HG03469 (cell line): ENCODE measurements around the gene EPM2AIP1.
"Not testable (repeated sequence)": the region's sequence is repeated elsewhere in the genome, so short reads cannot be mapped to it uniquely, and the experiment has no call there.

Experiments
- ATAC-seq: cut with Tn5 transposase; IDR thresholded peaks from one replicate; pipeline ENCODE4 v1.9.1; 2021; ENCODE audit warnings: mild to moderate bottlenecking, moderate library complexity, moderate number of reproducible peaks; ENCODE audit not compliant: unreplicated experiment

The EPM2AIP1 gene

GRCh38 chr3:36993326-36994283, 674 bp upstream of the EPM2AIP1 start, which contains the start of gene MLH1:
Gene MLH1 (plus strand): TSS chr3:36993518. CDS start chr3:36993548, 30 bp downstream.
- ATAC-seq, result peak; percentile 90

- no peak for ATAC-seq
Measured at GRCh38 chr3:36991923-36992805, 767 bp downstream of the EPM2AIP1 start.

GRCh38 chr3:36991147-36991546, 1.8 kb downstream of the EPM2AIP1 start:
- no peak for ATAC-seq

DNA sequence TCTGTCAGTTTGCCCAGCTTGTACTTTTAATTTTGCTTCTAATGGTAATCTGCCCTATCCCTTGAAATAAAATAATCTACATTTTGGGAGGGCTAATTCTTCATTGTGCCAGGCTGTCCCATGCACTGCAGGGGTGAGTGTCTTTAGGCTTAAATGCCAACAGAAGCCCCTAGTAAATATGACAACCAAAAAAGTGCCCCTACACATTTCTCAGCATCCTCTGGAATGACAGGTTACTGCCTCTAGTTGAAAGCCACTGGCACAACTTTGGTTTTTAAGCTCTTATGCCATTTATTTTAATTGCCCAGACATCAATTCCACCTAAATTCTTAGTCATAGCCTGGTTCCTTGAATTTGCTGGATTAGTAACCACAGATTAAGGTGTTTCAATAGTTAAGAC, 3.4 kb downstream of the EPM2AIP1 start:
- no peak for ATAC-seq

GRCh38 chr3:36989005-36989404, 3.9 kb downstream of the EPM2AIP1 start:
- no peak for ATAC-seq

DNA sequence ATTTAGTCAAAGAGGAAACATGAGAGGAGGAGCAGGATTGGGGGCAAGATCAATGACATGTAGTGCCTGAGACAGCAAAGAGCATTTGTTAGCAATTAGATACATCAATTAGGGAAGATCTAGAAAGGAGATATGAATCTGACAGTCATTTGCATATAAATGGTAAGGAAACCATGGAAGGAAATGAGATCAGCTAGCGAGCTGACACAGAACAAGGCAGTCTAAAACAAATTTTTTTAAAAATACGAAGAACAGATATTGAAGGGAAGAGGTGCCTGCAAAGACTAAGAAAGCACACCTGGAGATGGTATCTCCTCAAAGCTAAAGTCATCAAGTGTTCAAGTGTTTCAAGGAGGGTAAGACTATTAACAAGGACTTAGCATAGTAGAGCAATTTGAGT, 4.6 kb downstream of the EPM2AIP1 start:
- ATAC-seq, result no peak

DNA sequence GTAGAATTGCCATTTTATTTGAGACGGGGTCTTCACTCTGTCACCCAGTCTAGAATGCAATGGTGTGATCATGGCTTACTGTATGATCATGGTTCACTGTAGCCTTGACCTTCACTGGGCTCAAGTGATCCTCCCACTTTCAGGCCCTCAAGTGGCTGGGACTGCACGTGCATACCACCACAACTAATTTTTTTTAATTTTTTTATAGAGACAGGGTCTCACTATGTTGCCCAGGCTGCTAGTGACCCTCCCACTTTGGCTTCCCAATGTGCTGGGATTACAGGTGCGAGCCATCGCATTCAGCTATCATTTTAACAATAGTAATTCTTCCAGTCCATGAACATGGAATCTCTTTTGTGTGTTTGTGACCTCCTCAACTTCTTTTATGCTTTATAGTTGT, 11.9 kb downstream of the EPM2AIP1 start:
- no peak for ATAC-seq

- no peak for ATAC-seq
Measured at GRCh38 chr3:36973139-36973538, 19.8 kb downstream of the EPM2AIP1 start.

GRCh38 chr3:36972163-36972562, 20.8 kb downstream of the EPM2AIP1 start:
- ATAC-seq, result no peak

DNA sequence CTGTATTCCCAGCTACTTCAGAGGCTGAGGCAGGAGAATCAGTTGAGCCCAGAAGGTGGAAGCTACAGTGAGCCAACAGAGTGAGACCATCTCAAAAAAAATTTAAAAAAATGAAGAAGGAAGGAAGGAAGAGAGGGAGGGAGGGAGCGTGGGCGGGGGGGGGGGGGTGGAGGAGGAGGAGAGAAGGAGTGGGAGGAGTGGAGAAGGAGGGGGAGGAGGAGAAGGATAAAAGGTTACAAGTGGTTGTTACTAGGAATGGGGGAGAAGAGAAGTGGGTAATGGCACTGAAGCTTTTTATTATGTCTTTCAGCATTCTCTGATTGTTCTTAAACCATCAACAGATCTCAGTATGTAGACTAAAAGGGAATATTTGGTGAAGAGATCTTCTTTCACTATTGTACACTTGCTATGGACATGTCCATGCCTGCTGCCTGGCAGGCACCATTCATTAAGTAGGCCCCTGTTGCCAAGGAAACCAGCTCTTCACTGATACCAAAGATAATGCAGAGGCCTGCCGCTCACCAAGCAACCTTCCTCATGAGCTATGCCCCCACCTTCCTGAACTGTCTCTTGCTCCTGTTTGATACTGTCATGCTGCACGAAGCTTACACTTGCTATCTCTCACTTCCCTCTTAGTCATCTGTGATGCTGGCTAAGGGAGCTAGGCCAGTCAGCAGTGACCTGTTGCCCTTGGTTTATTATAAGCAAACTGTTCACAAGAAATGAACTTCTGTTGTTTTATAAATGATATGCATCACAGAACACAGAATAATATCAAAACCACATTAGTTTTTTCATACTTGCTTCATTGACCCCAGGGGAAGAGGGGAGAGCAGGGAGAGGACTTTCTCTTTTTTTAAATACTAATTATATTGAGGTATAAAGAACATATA, 23.1 kb downstream of the EPM2AIP1 start:
- peak; percentile 99 for ATAC-seq

DNA sequence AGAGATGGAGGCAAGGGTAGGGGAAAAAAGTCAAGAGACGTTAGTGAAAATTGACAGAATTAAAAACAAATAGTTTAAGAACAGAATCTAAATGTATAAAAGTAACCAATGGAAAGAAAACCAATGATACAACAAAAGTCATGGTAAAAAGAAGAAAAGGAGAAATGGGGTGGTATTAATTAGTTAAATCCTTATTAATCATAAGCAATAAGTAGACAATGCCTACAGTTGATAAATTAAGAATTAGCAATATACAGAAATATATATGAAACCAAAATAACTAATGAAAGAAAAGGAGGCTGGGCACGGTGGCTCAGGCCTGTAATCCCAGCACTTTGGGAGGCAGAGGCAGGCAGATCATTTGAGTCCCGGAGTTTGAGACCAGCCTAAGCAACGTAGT, 23.8 kb downstream of the EPM2AIP1 start:
- ATAC-seq, result no peak

GRCh38 chr3:36965440-36965839, 27.5 kb downstream of the EPM2AIP1 start:
- no peak for ATAC-seq

DNA sequence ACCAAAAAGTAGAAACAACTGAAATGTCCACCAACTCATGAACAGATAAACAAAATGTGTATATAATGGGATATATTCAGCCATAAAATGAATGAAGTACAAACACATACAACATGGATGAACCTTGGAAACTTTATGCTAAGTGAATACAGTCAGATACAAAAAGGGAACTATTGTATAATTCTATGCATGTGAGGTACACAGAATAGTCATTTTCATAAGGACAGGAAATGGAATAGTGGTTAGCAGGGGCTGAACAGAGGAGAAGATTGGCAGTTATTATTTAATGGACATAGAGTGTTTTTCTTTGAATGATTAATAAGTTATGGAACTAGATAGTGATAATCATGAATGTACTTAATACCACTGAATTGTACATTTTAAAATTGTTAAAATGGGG, 28.1 kb downstream of the EPM2AIP1 start:
- ATAC-seq, result no peak

DNA sequence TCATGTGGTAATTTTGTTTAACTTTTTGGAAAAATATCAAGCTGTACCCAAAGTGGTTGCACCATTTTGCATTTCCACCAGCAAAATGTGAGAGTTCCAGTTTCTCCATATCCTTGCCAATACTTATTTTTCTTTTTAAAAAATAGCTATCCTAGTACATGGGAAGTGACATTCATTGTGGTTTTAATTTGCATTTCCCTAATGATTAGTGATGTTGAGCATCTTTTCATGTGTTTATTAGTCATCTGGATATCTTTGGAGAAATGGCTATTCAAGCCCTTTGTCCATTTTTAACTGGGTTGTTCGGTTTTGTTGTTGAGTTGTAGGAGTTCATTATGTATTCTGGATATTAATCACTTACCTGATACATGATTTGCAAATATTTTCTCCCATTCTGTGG, 28.6 kb downstream of the EPM2AIP1 start:
- no peak for ATAC-seq

DNA sequence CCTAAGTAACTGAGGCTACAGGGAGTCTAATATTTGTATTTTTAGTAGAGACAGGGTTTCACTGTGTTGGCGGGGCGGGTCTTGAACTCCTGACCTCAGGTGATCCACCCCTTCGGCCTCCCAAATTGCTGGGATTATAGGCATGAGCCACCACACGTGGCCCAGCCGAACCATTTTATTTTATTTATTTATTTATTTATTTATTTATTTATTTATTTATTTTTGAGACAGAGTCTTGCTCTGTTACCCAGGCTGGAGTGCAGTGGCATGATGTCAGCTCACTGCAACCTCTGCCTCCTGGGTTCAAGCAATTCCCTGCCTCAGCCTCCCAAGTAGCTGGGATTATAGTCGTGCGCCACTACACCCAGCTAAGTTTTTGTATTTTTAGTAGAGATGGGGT, 29.9 kb downstream of the EPM2AIP1 start:
- ATAC-seq, result not testable (repeated sequence)

DNA sequence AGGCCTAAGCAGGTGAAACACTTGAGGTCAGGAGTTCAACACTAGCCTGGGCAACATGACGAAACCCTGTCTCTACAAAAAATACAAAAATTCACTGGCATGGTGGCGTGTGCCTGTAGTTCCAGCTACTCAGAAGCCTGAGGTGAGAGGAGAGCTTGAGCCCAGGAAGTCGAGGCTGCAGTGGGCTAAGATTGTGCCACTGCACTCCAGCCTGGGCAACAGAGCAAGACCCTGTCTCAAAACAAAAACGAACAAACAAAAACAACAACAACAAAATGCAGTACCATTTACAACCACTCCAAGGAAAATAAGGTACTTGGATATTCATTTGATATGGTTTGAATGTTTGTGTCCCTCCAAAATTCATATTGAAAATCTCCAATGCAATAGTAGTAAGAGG, 32.4 kb downstream of the EPM2AIP1 start:
- no peak for ATAC-seq

- no peak for ATAC-seq
Measured at GRCh38 chr3:36959821-36960220, 33.1 kb downstream of the EPM2AIP1 start.

DNA sequence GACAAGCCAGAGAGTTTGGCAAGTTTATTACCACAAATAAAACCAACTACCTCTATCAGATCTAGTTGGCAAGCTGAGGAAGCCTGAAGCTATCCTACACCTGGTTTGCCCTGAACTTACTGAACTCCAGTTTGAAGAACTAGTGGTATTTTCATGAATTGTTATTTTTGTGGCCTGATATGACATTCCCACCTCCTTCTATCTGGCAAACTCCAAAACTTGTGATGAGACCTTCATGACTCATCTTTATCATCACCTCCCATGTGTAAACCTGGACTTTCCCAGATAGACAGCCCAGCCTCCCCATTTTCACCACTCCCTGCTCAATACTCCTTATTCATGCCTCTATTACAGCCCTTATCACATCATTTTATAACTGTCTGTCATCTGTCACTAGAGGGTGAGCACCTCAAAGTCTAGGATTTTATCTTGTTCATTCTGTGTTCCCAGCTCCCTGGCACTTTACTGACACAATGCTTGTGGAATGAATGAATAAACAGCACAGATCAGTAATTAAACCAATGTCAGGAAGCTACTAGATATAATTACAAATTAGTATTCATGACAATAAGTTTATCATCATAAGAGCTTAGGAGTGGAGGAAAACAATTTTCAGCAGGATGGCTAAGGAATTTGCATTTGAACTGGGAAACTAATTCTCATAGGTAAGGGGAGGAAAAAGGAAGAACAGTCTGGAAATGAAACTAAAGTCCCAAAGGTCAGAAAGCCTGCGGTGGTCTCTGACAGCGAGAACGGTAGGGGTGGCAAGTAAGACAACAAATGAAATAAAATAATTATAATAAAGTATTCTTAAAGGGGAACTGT, 34.9 kb downstream of the EPM2AIP1 start:
- ATAC-seq, result no peak

- no peak for ATAC-seq
Measured at GRCh38 chr3:36957063-36957462, 35.9 kb downstream of the EPM2AIP1 start.

DNA sequence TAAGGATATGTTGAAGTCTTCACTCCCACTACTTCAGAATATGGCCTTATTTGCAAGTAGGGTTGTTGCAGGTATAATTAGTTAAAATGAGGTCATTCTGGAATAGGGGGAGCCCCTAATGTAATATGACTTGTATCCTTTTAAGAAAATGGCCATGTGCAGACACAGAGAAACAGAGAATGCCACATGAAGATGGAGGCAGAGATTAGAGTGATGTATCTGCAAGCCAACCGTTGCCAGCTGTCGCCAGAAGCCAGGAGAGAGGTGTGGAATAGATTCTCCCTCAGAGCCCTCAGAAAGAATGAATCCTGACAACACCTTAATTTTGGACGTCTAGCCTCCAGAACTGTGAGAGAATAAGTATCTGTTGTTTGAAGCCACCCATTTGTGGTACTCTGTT, 36.8 kb downstream of the EPM2AIP1 start:
- no peak for ATAC-seq
